ENCODE data around the gene CLCN7. TPM values are rescaled to one million over a fixed set of nuclear protein-coding genes. Genes with fewer than 3 reads are reported as not detected.
A peak's percentile ranks its signal among the peaks of the same experiment; 100 is the strongest.

Gene CLCN7
- total and polyA plus RNA-seq, 2 of the 8 experiments (the other 6 are each of a cell fraction or from before 2014, with no cell fraction given): 38.6 to 81.5 TPM

- POLR2A ChIA-PET (ENCODE audit: partially characterized antibody): interaction anchor here (1.4 to 2.2 kb wide), 2 partner anchors 10 to 56 kb away, joined by 3 to 6 read pairs; no protein-coding TSS in a partner anchor
- no peak overlapping the region for H4K5ac ChIP-seq (ENCODE audit: insufficient read length, low read depth, low read length)
These were observed 14.9 kb downstream of the CLCN7 start for GRCh38 chr16:1459967-1460366.

More at GRCh38 chr16:1459967-1460366, 14.9 kb downstream of the CLCN7 start:
- no peaks in the 10 kb centered on the region; a peak in 1 of 4 replicates for H3K79me2 ChIP-seq (ENCODE audit: control insufficient read depth in 1 of 2, insufficient read depth in 2 of 2, low read length in 2 of 2)
- H3K23me2 ChIP-seq (ENCODE audit: low read depth, low read length): no peaks in the 10 kb centered on the region
- CTCF ChIA-PET (ENCODE audit: partially characterized antibody): interaction anchor here (0.6 to 0.8 kb wide), 3 partner anchors 11 to 299 kb away, joined by 3 read pairs; no protein-coding TSS in a partner anchor
- H3K79me1 ChIP-seq (ENCODE audit: low read depth, low read length): no peaks in the 10 kb centered on the region; the same call in 1 of the 2 replicates
- H3K4ac ChIP-seq (replicated peaks; ENCODE audit: insufficient read length, low read depth, low read length): no peak overlapping the region
- no peak overlapping the region for H3K23ac ChIP-seq (ENCODE audit: insufficient read length)
- no peak overlapping the region for H3K56ac ChIP-seq (replicated peaks; ENCODE audit: insufficient read length, low read depth, low read length)
- H4K91ac ChIP-seq (replicated peaks; ENCODE audit: insufficient read length, low read length): no peak overlapping the region
- FAIRE-seq: no peak
- peak in 1 of 2 experiments; percentile 19 for DNase-seq (ENCODE audit: low read depth in 1 of 2, low spot score in 2 of 2)
- H3K4me3 ChIP-seq (ENCODE audit: extremely low read depth in 1 of 4, insufficient read depth in 2 of 4, low read depth in 3 of 4, low read length in 4 of 4): no peak overlapping the region
- no peak overlapping the region for H2AFZ ChIP-seq (ENCODE audit: low read length)
- no peak overlapping the region for H3K9ac ChIP-seq (replicated peaks in 1 of 4; ENCODE audit: extremely low read depth in 1 of 4, low read depth in 3 of 4, low read length in 3 of 4)
- no peak overlapping the region for H3K27ac ChIP-seq (ENCODE audit: low read depth, low read length)
- H4K20me1 ChIP-seq (replicated peaks in 1 of 2; ENCODE audit: control insufficient read depth in 1 of 2, insufficient read depth in 2 of 2, low read length in 2 of 2): peaks cover 0 to 7% of the 10 kb centered on the region in 2 experiments
- no peaks in the 10 kb centered on the region for H3K4me1 ChIP-seq (replicated peaks in 1 of 4; ENCODE audit: control insufficient read depth in 3 of 4, insufficient read depth in 4 of 4, low read length in 3 of 4)
- H2AK5ac ChIP-seq (ENCODE audit: low read depth, low read length): no peak overlapping the region
- no peak overlapping the region for H3K14ac ChIP-seq (ENCODE audit: insufficient read length)
- no peak overlapping the region for H2BK12ac ChIP-seq (ENCODE audit: low read depth, low read length)
- H3K4me2 ChIP-seq (ENCODE audit: insufficient read depth in 1 of 2, low read depth in 2 of 2, low read length in 2 of 2): no peak overlapping the region
- WGBS, 2 experiments (ENCODE audit: extremely low coverage in 1 of 2, insufficient coverage in 1 of 2, insufficient read length in 1 of 2, insufficient replicate concordance in 2 of 2, low coverage in 1 of 2, low lambda C conversion rate in 2 of 2, missing lambda C conversion rate in 1 of 2): 93% methylated on average over 10 of the region's 10 CpGs; no CpG with 5 or more reads in 1 of the 2 experiments
- no peak overlapping the region for H2BK120ac ChIP-seq (replicated peaks; ENCODE audit: low read depth, low read length)
- H4K8ac ChIP-seq (ENCODE audit: extremely low read depth, insufficient read depth, low read length): 0 out of 2 replicates have a peak overlapping the region, but pooled peaks have one; percentile 25
- H3K18ac ChIP-seq (ENCODE audit: extremely low read depth, low read length): no peak overlapping the region
- no peak overlapping the region for H2BK20ac ChIP-seq (ENCODE audit: low read length)
- no peaks in the 10 kb centered on the region for H3K9me3 ChIP-seq (ENCODE audit: insufficient read depth in 2 of 2, low read depth in 1 of 2, low read length in 1 of 2)
- no peaks in the 10 kb centered on the region for H3K27me3 ChIP-seq (replicated peaks in 1 of 4; ENCODE audit: control insufficient read depth in 3 of 4, extremely low read depth in 1 of 4, insufficient read depth in 3 of 4, low read length in 3 of 4)
- peaks cover 0 to 37% (median 6%) of the 10 kb centered on the region in 4 experiments; a peak in 6 of 8 replicates for H3K36me3 ChIP-seq (ENCODE audit: control insufficient read depth in 2 of 4, insufficient read depth in 4 of 4, low read length in 3 of 4)
- H2BK5ac ChIP-seq (ENCODE audit: low read depth, low read length): no peak overlapping the region
- no peak overlapping the region for H2BK15ac ChIP-seq (ENCODE audit: low read length)
- TF ChIP-seq POU5F1 (IDR thresholded peaks at IDR 0.05; ENCODE audit: low read depth, low read length) (no peak), MAFK (IDR thresholded peaks at IDR 0.05; ENCODE audit: low read depth, low read length) (no peak), JUN (IDR thresholded peaks at IDR 0.05; ENCODE audit: low read depth, low read length) (no peak)
